Right lobe of liver (tissue), 4 donors: ENCODE measurements around the gene PRKCZ.

Experiments used
- POLR2A ChIP-seq: fragments of 450-650 bp; IDR thresholded peaks from one replicate; pipeline ENCODE4 v1.6.1; 2017; ENCODE audit warnings: antibody characterized with exemption, mild to moderate bottlenecking
- TF ChIP-seq, protein P1 (sequence below), 4 donors: fragments of 200-600 bp in 3 of 4; fragments of 450-650 bp in 1 of 4; IDR thresholded peaks; one replicate each; pipeline versions ENCODE4 v1.5.1 to v1.8.0; 2016 to 2022; ENCODE audit warnings: antibody characterized with exemption in 4 of 4, mild to moderate bottlenecking in 2 of 4
- donor health status: DM: no; HTN: no; CAD: no.
- donor health status: DM: no; HTN: no; CAD: no.
- donor health status: DM: no; HTN: yes; CAD: no.

DNA sequence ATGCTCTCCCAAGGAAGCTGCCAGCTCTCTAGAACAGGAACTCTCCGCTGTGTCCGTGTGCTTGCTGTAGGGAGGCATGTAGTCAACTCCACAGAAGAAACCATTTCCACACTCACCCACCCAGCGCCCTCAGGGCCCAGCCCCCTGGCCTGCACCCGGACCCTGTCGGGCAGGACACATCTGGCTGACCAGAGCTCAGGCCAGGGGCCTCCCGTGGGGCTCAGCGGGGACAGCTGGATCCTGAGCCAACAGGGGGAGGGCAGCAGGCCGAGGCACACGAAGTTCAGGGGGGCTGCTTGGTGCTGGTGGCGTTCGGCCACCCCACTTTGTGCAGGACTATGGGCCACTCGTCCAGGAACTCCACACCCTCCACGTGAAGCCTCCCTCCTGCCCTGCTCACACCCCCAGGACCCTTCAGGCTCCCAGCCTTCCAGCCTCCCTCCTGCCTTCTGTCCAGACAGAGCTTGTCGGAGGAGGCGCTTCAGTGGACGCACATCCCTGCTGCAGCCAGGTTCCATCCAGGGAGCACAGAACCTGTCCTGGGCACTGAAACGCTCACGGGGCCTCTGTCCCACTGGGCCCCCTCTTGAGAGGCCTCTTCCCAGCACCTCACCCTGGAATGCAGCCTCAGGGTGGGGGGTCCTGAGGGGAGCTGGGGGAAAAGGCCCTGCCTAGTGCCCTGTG lies 159.3 kb downstream of the PRKCZ start:
- TF ChIP-seq, protein P1, sequence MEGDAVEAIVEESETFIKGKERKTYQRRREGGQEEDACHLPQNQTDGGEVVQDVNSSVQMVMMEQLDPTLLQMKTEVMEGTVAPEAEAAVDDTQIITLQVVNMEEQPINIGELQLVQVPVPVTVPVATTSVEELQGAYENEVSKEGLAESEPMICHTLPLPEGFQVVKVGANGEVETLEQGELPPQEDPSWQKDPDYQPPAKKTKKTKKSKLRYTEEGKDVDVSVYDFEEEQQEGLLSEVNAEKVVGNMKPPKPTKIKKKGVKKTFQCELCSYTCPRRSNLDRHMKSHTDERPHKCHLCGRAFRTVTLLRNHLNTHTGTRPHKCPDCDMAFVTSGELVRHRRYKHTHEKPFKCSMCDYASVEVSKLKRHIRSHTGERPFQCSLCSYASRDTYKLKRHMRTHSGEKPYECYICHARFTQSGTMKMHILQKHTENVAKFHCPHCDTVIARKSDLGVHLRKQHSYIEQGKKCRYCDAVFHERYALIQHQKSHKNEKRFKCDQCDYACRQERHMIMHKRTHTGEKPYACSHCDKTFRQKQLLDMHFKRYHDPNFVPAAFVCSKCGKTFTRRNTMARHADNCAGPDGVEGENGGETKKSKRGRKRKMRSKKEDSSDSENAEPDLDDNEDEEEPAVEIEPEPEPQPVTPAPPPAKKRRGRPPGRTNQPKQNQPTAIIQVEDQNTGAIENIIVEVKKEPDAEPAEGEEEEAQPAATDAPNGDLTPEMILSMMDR (IDR thresholded peaks at IDR 0.05): no peak
- no peak for TF ChIP-seq POLR2A
